SHP77 treated with DMSO at 0.1 percent for 48 hours (cell line): Measurements from ENCODE around the gene CD3D.

Experiments used
- DNase-seq: peaks from one replicate; lab custom pipeline; 2025; lab: John Stamatoyannopoulos, UW

CD3D gene

DNA sequence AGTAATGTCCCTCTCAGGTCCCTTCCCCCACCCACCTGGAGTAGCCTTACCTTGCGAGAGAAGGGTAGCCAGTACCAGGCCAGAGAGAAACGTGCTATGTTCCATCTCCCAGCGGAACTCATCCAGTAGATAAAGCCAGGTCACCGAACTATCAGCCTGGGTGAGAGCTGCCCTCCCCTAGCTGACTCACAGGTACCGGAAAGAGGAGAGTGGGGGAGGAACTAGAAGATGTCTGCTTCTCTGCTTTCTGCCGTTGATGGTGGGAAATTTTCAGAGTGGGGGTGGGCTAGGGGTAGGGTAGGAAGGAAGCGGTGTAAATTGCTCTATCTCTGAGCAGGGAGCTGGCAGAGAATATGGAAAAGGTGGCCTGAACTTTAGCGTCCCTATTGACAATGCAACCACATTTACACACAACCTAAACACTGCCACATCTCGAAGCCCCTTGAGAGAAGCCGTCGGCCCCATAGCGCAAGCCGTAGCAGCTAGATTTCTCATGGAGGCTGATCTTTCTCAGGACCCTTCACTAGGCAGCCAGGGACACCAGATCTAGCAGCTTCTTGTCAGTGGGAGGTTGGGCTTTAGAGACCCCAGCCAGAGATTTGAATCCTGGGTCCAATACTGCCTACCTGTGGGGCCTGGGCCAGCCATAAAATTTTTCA is at the start of gene CD3D:
Gene CD3D, minus strand, starts transcription at position 203 of the 659 bp plus-strand sequence. Its CDS starts 98 bp downstream, at position 105.
- no peak for DNase-seq

DNA sequence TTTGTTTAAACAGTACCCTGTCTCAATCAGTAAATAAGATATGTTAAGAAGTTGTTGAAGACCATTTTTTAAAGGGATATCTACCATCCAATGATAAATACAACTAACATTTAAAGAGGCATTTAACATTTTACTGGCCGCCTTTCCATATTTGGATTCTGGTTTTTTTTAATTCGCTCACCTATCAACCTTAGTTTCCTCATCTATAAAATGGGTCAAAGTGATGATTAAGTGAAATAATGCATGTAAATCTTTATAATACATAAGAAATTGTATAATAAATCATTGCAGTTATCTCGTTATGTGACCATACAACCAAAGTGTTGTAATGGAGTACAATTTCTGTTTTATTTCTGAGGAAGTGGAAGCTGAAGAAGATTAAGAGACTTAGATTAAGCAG is 41.2 kb upstream of the CD3D start:
- DNase-seq, result no peak

GRCh38 chr11:118382954-118383353 is 40.4 kb upstream of the CD3D start:
- no peak for DNase-seq

- DNase-seq, result no peak
These were observed 38.1 kb upstream of the CD3D start for GRCh38 chr11:118380571-118380970.

DNA sequence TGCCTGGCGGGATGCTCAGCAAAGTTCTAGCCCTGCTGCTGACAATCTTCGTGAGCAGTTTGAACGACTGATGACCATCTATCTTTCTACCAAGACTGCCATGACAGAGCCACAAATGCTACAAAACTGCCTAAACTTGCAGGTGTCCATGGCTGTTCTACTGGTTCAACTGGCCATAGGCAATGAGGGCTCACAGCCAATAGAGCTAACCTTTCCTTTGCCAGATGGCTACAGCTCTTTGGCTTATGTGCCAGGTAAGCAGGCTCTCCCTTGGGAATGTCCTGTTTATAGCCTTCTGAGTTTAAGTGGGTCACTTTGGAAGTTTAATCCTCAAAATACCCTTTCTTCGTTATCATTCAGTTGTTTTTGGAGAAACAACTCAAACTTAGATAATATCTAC is 37.0 kb upstream of the CD3D start:
- no peak for DNase-seq

- DNase-seq, result no peak
These were observed 33.5 kb upstream of the CD3D start for GRCh38 chr11:118375978-118376377.

DNA sequence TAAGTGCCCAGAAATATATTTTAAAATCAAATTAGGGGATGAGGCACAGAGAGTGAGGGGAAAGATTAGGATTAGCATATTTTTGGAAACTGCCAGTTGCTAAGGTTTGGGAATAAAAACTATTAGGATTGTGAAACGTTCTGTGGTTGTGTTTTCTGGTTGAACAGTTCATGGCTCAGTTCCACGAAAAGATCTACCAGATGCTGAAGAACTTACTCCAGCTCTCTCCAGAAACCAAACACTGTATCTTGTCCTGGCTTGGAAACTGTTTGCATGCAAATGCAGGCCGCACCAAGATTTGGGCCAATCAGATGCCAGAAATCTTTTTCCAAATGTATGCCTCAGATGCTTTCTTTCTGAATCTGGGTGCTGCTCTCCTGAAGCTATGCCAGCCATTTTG is 32.2 kb upstream of the CD3D start:
- DNase-seq, result no peak

DNA sequence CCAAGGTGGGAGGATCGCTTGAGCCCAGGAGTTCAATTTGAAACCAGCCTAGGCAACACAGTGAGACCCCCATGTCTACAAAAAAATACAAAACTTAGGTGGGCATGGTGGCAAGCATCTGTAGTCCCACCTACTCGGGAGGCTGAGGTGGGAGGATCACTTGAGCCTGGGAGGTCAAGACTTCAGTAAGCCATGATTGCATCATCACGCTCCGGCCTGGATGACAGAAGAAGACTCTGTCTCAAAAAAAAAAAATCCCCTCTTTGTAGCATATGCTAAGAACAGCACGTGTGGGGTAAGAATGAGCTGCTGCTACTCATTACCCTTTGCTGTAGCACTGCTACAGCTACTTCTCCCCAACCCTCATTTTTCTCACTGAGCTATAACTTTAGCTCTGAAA is 31.4 kb upstream of the CD3D start:
- DNase-seq, result no peak

- DNase-seq, result no peak
These were observed 30.8 kb upstream of the CD3D start for GRCh38 chr11:118373263-118373662.

- DNase-seq, result no peak
These were observed 28.3 kb upstream of the CD3D start for GRCh38 chr11:118370774-118371173.

DNA sequence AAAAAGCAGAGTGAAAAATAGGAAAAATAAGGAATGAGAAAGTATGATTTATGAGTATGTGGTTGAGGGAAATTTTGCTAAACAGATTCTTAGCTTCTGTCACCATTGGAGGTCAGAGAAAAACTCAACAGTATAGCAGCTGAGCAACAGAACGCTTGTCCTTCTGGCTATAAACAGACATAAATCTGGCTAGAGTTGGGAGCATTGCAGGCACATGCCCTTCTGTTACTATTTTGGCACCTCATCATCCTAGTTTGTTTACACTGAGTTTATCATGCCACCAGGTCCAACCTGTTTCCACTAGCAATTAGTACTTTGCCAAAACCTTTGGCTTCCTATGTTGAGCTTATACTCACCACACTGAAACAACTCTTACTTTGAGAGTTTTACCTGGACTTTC is 23.8 kb upstream of the CD3D start:
- DNase-seq, result no peak

DNA sequence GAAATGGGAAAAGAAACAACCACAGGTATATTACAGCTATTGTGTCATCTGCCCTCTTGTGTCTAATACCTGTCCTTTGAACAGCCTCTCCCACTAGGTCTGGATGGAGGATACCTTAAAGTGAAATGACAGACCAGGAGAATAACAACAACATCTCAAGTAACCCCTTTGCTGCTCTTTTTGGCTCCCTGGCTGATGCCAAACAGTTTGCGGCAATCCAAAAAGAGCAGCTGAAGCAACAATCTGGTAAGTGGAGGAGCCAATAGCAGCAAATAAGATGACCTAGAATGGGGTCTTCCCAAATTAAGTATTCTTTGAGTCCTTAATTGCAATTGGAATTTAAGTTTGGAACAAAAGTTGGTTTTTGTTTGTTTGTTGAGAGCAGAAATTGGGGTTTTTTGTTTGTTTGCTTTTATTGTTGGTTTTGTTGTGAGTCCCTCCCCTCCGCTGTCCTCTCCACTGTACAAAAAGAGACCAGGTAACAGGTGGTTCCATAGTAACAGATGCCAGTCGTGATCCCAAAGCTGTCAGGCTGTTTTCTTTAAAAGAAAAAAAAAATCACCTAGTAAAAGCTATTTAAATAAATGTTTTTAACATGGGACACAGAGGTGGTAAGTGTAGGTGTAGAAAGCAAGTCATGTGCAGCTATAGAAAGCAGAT is 22.6 kb upstream of the CD3D start:
- DNase-seq, result no peak

DNA sequence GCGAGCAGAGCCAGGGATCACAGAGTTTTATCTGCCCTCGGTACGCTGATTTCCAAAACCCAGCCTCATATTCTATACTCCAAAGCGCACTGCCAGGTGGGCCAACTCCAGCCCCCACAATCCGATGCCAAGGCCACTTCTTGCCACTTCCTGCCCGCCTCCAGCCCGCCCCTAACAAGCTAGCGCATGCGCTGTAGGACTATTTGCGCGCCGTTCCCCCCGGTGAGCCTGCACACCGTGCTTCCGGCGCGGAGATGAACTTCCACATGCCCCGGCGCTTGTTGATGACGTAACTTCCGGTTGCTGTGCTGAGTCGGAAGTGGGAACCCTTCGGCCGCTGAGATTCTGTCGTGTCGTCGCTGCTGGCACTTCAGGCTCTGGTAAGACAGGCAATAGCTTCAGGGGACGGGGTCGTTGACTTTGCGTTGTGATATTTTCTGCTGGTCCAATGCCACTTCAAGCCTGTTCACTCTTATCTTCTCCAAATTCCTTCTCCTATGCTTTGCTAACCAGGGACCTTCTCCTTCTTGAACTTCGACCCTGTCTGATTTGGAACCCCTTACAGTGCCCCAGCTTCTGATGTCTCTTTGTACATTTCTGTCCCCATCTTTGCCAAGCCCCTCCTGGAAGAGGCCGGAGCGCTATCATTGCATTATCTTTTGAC is 16.9 kb upstream of the CD3D start, which contains the start of gene UBE4A:
Gene UBE4A, plus strand, starts transcription at position 306 of the 664 bp plus-strand sequence. CDS start 5,481 bp downstream, outside the sequence.
- peak; percentile 69 for DNase-seq

DNA sequence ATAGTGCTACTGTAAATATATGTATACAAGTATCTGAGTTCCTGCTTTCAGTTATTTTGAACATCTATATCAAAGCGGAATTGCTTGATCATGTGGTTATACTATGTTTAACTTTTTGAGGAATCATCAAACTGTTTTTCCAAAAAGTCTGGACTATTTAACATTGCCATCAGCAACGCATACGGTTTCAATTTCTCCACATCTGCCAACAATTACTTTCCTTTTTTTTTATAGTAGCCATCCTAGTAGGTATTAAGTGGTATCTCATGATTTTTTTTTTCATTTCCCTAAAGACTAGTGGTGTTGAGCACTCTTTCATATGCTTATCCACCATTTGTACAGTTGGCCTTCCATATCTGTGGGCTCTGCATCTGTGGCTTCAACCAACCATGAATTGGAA is 15.6 kb upstream of the CD3D start:
- DNase-seq, result no peak

DNA sequence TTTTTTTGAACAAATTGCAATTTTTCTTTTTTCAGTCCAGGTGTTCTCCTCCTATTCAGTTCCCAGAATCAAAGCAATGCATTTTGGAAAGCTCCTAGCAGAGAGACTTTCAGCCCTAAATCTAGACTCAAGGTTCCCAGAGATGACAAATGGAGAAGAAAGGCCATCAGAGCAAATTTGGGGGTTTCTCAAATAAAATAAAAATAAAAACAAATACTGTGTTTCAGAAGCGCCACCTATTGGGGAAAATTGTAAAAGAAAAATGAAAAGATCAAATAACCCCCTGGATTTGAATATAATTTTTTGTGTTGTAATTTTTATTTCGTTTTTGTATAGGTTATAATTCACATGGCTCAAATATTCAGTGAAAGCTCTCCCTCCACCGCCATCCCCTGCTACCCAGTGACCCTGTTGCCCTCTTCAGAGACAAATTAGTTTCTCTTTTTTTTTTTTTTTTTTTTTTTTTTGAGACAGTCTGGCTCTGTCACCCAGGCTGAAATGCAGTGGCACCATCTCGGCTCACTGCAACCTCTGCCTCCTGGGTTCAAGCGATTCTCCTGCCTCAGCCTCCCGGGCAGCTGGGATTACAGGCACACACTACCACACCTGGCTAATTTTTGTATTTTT is 10.7 kb upstream of the CD3D start:
- DNase-seq, result no peak

DNA sequence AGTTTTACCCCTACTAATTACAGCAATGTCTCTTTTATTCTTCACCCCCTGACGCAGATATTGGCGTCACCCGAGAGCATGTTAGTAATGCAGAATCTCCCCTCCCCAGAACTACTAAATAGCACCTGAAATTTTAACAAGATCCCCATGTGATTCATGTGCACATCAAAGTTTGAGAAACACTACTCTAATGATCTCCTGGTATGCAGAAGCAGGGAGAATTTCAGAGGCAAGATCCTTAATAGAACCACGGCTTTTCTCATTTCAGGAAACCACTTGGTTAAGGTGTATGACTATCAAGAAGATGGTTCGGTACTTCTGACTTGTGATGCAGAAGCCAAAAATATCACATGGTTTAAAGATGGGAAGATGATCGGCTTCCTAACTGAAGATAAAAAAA is 7.0 kb upstream of the CD3D start:
- no peak for DNase-seq

- DNase-seq, result no peak
These were observed 1.5 kb upstream of the CD3D start, which contains the start of gene CD3G for GRCh38 chr11:118343981-118344515. TSS of gene CD3G (plus strand) at chr11:118344344. CDS start at chr11:118344424, 80 bp downstream.

DNA sequence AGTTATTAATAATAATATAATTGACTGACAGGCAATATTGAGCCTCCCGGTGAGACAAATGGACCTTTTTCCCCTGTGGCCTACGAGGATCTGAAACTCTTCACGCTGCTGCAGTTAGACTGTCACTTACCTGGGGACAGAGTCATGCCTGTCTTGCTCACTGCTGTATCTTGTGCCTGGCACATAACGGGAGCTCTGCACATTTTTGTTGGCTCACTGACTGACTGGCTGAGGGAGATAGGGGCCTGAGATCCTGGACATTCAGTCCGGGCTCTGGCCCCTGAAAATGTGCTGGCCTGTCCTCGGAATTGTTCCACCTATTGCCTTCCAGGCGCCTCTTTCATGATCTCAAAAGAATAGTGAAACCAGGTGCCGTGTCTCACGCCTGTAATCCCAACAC is 743 bp upstream of the CD3D start:
- DNase-seq, result no peak

- no peak for DNase-seq
These were observed 553 bp downstream of the CD3D start for GRCh38 chr11:118341815-118342489.

DNA sequence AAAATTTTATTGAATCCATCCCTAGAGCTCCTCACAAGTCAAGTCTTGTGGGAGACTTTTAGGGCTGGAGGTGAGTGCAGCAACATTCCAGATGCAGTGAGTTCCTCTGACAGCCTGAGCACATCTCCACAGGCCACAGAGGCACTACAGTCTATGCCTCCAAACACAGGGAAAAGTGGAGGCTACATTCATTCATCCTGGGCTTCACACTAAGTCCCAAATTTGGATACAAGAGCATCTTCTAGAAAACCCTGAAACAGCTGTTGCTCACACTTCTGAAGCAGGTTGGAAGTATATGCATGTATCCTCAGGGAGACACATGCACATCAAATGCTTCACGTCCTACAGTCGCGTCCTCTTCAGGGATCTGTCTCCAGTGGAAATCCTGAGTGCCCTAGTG is 1.2 kb downstream of the CD3D start:
- DNase-seq, result no peak

GRCh38 chr11:118340449-118340848 is 2.1 kb downstream of the CD3D start:
- no peak for DNase-seq
